ENCODE data around the gene ADGRV1. TPM values are rescaled to one million over a fixed set of nuclear protein-coding genes. Genes with fewer than 3 reads are reported as not detected.
"Not testable (repeated sequence)": the region's sequence is repeated elsewhere in the genome, so short reads cannot be mapped to it uniquely, and the experiment has no call there.

Gene ADGRV1
- total RNA-seq, 8 experiments from 2014 or later: 0.87 to 92.4 (median 44.9) TPM

DNA sequence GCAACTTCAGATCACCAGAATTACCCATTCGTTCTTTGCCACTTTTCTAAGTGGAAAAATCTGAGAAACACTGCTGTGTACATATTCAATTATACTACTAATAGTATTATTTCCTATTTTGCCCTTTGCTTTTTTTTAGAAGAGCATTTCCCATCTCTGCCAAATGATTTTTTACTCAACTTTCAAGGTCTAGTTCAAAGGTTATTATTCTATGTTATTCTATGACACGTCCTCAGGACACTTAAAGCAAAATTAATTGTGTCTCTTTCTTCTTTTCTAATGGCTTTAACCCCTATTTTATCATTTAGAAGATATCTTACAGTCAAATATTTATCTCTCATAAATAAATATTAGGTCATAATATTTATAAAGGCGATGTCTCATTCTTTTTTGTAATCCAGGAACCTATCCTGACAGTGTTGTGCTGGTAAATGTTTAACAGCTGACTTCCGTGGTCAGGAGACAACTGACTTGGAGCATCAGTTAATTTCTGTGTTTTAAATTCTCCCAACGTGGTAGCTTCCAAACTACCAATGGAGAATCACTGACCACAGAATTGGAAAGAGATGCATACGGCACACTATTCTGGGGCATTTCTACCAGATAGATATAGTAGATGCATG is 449.3 kb downstream of the ADGRV1 start:
- no peak overlapping the region for H3K27ac ChIP-seq
- 38 to 100% (median 85%) methylated on average over 1 to 6 of the region's 6 CpGs; no CpG with 5 or more reads in 1 of the 10 experiments for WGBS, 10 experiments
- H3K4me3 ChIP-seq: no peak overlapping the region
- in situ Hi-C loops (cut with MboI; ENCODE audit: low pct_unique_long_range_greater_than_20kb in 2 of 9, low sequenced_read_pairs in 9 of 9, unreplicated experiment in 9 of 9): no loop called here
- peaks cover 0 to 5% of the 10 kb centered on the region in 2 donors for H3K4me1 ChIP-seq (replicated peaks in 1 of 2)
- no peak for ATAC-seq (replicated peaks in 6 of 8)

DNA sequence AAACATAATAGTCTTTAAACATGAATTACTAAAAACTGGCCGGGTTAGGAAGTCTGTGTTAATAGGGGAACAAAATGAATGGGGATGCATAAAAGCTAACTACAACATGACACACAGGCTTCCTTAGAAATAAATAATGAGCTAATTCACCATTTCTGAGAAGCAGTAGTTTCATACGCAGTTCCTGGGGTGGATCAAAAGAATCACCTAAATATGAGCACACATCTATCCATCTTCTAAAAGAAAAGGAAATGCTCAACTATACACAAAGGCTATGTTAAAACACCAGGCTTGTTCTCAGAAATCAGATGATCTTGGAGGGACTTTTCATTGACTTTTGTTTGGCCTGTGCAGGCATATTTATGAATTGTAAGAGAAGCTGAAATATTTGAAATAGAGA is 451.5 kb downstream of the ADGRV1 start:
- in situ Hi-C loops (cut with MboI; ENCODE audit: low pct_unique_long_range_greater_than_20kb in 2 of 9, low sequenced_read_pairs in 9 of 9, unreplicated experiment in 9 of 9): no loop called here
- no peak overlapping the region for H3K27ac ChIP-seq
- H3K4me1 ChIP-seq (replicated peaks in 1 of 2): peaks cover 0 to 5% of the 10 kb centered on the region in 2 donors
- ATAC-seq (replicated peaks in 6 of 8): peak in 4 of 8 experiments; percentile 20 to 46 (median 34)
- no peak overlapping the region for H3K4me3 ChIP-seq
- 27 to 80% (median 51%) methylated on average over 1 to 2 of the region's 2 CpGs; no CpG with 5 or more reads in 1 of the 10 experiments for WGBS, 10 experiments

- no peak for ATAC-seq (replicated peaks in 6 of 8)
- in situ Hi-C loops (cut with MboI; ENCODE audit: low pct_unique_long_range_greater_than_20kb in 2 of 9, low sequenced_read_pairs in 9 of 9, unreplicated experiment in 9 of 9): no loop called here
- WGBS, 10 experiments: 82 to 100% (median 100%) methylated on average over 1 of the region's 1 CpG; no CpG with 5 or more reads in 4 of the 10 experiments
These were observed 452.4 kb downstream of the ADGRV1 start for GRCh38 chr5:91011029-91011428.

GRCh38 chr5:91012867-91013266 is 454.3 kb downstream of the ADGRV1 start:
- ATAC-seq (replicated peaks in 6 of 8); in situ Hi-C loops (cut with MboI; ENCODE audit: low pct_unique_long_range_greater_than_20kb in 2 of 9, low sequenced_read_pairs in 9 of 9, unreplicated experiment in 9 of 9); H3K4me3 ChIP-seq; H3K27ac ChIP-seq; H3K4me1 ChIP-seq (replicated peaks in 1 of 2): not testable (repeated sequence)
- WGBS, 10 experiments: 0 to 100% (median 95%) methylated on average over 1 of the region's 1 CpG; no CpG with 5 or more reads in 4 of the 10 experiments

More at GRCh38 chr5:91011029-91011428, 452.4 kb downstream of the ADGRV1 start:
- no peak overlapping the region for H3K4me3 ChIP-seq
- H3K27ac ChIP-seq: no peak overlapping the region
- peaks cover 0 to 5% of the 10 kb centered on the region in 2 donors for H3K4me1 ChIP-seq (replicated peaks in 1 of 2)

GRCh38 chr5:91016322-91016721 is 457.7 kb downstream of the ADGRV1 start:
- Histone ChIP-seq H3K4me1 (replicated peaks in 1 of 2) (peaks cover 3 to 6% of the 10 kb centered on the region in 2 donors), H3K27ac (no peak overlapping the region), H3K4me3 (no peak overlapping the region)
- 75 to 100% (median 100%) methylated on average over 1 of the region's 1 CpG for WGBS, 10 experiments
- no peak for ATAC-seq (replicated peaks in 6 of 8)
- in situ Hi-C loops (cut with MboI; ENCODE audit: low pct_unique_long_range_greater_than_20kb in 2 of 9, low sequenced_read_pairs in 9 of 9, unreplicated experiment in 9 of 9): no loop called here

GRCh38 chr5:91016954-91017700 is 458.5 kb downstream of the ADGRV1 start:
- in situ Hi-C loops (cut with MboI; ENCODE audit: low pct_unique_long_range_greater_than_20kb in 2 of 9, low sequenced_read_pairs in 9 of 9, unreplicated experiment in 9 of 9): no loop called here
- peak in 2 of 8 experiments; percentile 45 to 64 for ATAC-seq (replicated peaks in 6 of 8)
- H3K4me3 ChIP-seq: no peak overlapping the region
- H3K4me1 ChIP-seq (replicated peaks in 1 of 2): peaks cover 3 to 6% of the 10 kb centered on the region in 2 donors
- no peak overlapping the region for H3K27ac ChIP-seq
- 6 to 90% (median 59%) methylated on average over 2 to 4 of the region's 4 CpGs; no CpG with 5 or more reads in 1 of the 10 experiments for WGBS, 10 experiments

GRCh38 chr5:91018200-91018599 is 459.6 kb downstream of the ADGRV1 start:
- in situ Hi-C loops (cut with MboI; ENCODE audit: low pct_unique_long_range_greater_than_20kb in 2 of 9, low sequenced_read_pairs in 9 of 9, unreplicated experiment in 9 of 9): no loop called here
- ATAC-seq (replicated peaks in 6 of 8): no peak
- 17 to 100% (median 67%) methylated on average over 1 of the region's 1 CpG; no CpG with 5 or more reads in 5 of the 10 experiments for WGBS, 10 experiments
- H3K4me1 ChIP-seq (replicated peaks in 1 of 2): peaks cover 6 to 8% of the 10 kb centered on the region in 2 donors
- H3K27ac ChIP-seq: no peak overlapping the region
- H3K4me3 ChIP-seq: no peak overlapping the region

DNA sequence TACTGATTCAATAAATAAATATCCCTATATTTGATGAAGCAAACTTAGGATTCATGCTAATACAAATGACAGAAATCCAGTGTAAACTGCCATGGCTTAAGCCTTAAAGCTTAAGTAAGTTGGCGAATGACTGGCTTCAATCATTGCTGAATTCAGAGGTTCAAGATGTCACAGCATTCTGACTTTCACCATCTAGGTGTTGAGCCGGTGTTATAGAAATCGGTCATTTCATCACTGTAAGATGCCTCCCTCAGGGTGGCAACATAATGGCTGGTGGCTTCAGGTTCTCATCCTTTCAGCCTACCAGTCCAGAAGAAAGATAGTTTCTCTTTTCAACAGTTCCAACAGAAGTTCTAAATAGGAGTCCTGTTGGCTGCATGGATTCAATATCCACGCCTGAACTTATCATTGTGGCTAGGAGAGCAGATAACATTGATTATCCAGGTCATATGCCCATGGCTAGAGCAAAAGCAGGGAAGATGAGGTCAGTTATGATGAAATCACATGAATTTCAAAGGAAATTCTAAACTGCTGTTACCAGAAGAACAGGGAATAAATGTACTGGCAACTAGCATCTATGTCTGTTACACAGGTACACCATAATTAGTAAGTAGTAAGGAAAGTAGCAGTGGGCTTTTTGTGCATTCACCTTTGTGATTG is 460.2 kb downstream of the ADGRV1 start:
- H3K4me1 ChIP-seq (replicated peaks in 1 of 2): peaks cover 6 to 8% of the 10 kb centered on the region in 2 donors
- 40 to 100% (median 64%) methylated on average over 1 to 4 of the region's 4 CpGs; no CpG with 5 or more reads in 1 of the 10 experiments for WGBS, 10 experiments
- in situ Hi-C loops (cut with MboI; ENCODE audit: low pct_unique_long_range_greater_than_20kb in 2 of 9, low sequenced_read_pairs in 9 of 9, unreplicated experiment in 9 of 9): no loop called here
- ATAC-seq (replicated peaks in 6 of 8): peak in 2 of 8 experiments; percentile 33 to 46
- H3K4me3 ChIP-seq: no peak overlapping the region
- no peak overlapping the region for H3K27ac ChIP-seq

DNA sequence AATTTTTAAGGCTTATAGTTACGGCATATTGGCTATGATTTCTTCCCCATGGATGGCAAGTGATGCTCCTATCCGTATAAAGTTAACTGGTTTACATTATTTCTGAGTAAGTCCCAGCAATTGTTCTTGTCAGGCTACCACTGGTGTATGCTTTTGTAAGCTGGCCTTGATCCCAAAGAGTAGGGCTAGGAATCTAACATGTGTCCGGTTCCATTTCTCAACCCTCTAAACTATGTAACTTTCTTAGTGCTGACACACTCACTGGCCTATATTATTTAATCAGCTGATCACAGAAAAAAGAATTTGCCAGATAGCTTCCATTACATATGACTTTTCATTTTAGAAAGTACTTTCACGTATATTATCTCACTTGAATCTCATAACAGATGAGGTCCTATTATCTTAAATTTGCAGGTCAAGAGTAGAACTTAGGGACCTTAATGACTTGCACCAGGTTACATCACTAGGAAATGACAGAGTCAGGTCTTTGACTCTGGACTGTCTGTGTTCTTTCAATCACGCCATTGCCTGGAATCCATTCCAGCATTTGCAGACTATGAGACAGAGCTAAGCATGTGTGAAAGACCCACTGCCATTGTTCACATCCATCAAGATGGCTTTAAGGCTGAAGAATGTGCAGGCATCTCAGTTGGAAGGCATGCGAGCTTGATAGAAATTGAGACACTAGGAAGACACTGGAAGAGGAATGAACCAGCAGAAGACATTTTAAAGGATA is 461.6 kb downstream of the ADGRV1 start:
- no peak overlapping the region for H3K4me3 ChIP-seq
- in situ Hi-C loops (cut with MboI; ENCODE audit: low pct_unique_long_range_greater_than_20kb in 2 of 9, low sequenced_read_pairs in 9 of 9, unreplicated experiment in 9 of 9): no loop called here
- peaks cover 10 to 12% of the 10 kb centered on the region in 2 donors for H3K4me1 ChIP-seq (replicated peaks in 1 of 2)
- H3K27ac ChIP-seq: no peak overlapping the region
- peak in 4 of 8 experiments; percentile 24 to 76 (median 58) for ATAC-seq (replicated peaks in 6 of 8)
- 66 to 100% (median 80%) methylated on average over 1 to 6 of the region's 6 CpGs; no CpG with 5 or more reads in 1 of the 10 experiments for WGBS, 10 experiments

DNA sequence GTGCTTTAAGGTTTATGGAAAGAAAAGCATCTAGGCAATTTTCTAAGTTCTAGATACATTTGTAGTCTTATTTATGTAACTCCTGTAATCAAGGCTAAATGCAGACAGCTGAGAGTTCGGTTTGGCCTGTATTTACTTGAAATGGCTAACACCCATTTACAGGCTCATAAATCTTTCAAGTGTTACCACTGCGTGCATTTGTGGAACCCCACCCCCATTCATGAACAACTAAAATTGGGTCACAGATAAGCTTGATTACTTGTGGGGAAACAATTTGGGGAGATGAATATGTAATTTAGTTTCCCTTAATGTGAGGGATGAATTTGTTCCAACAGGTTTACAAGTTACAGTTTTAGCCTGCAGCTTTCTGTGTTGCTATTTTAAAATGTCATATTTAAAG is 463.9 kb downstream of the ADGRV1 start:
- peak in 2 of 8 experiments; percentile 73 to 85 for ATAC-seq (replicated peaks in 6 of 8)
- no peak overlapping the region for H3K4me3 ChIP-seq
- no peak overlapping the region for H3K27ac ChIP-seq
- WGBS, 10 experiments: 0 to 77% (median 12%) methylated on average over 1 to 2 of the region's 2 CpGs; no CpG with 5 or more reads in 2 of the 10 experiments
- peaks cover 18 to 20% of the 10 kb centered on the region in 2 donors for H3K4me1 ChIP-seq (replicated peaks in 1 of 2)
- in situ Hi-C loops (cut with MboI; ENCODE audit: low pct_unique_long_range_greater_than_20kb in 2 of 9, low sequenced_read_pairs in 9 of 9, unreplicated experiment in 9 of 9): no loop called here

GRCh38 chr5:91024206-91024605 is 465.6 kb downstream of the ADGRV1 start:
- Histone ChIP-seq H3K4me3 (no peak overlapping the region), H3K4me1 (replicated peaks in 1 of 2) (peaks cover 15 to 22% of the 10 kb centered on the region in 2 donors), H3K27ac (no peak overlapping the region)
- in situ Hi-C loops (cut with MboI; ENCODE audit: low pct_unique_long_range_greater_than_20kb in 2 of 9, low sequenced_read_pairs in 9 of 9, unreplicated experiment in 9 of 9): no loop called here
- WGBS, 10 experiments: 0 to 100% (median 72%) methylated on average over 1 to 2 of the region's 2 CpGs; no CpG with 5 or more reads in 1 of the 10 experiments
- no peak for ATAC-seq (replicated peaks in 6 of 8)

DNA sequence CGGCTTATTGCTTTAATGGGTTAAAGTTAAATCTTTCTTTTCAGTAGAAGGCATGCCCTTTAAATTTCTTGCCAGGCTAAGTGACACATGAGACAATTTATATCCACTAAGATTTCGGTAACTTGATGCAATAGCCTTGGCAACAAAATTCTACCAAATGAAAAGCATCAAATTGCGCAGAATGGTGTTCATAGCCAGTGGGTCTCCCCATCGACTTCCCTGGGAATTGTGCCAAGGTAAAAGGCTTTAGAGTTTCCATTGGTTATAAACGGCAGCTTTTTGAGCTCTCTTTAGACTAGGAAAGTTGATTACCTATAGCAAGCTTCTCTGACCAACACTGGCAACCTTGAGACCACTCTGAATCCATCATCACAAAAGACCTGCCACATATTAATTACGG is 466.1 kb downstream of the ADGRV1 start:
- 21 to 100% (median 84%) methylated on average over 1 to 6 of the region's 6 CpGs for WGBS, 10 experiments
- Histone ChIP-seq H3K4me1 (replicated peaks in 1 of 2) (peaks cover 15 to 22% of the 10 kb centered on the region in 2 donors), H3K4me3 (no peak overlapping the region), H3K27ac (no peak overlapping the region)
- in situ Hi-C loops (cut with MboI; ENCODE audit: low pct_unique_long_range_greater_than_20kb in 2 of 9, low sequenced_read_pairs in 9 of 9, unreplicated experiment in 9 of 9): no loop called here
- peak in 1 of 8 experiments; percentile 17 for ATAC-seq (replicated peaks in 6 of 8)
